SW 1271 (cell line): ENCODE results near the gene BCL2L13.
"Not testable (repeated sequence)": the region's sequence is repeated elsewhere in the genome, so short reads cannot be mapped to it uniquely, and the experiment has no call there.

Source experiments
- DNase-seq, 2 experiments: peaks; one replicate each; lab custom pipeline; 2025; lab: John Stamatoyannopoulos, UW

BCL2L13 gene

DNA sequence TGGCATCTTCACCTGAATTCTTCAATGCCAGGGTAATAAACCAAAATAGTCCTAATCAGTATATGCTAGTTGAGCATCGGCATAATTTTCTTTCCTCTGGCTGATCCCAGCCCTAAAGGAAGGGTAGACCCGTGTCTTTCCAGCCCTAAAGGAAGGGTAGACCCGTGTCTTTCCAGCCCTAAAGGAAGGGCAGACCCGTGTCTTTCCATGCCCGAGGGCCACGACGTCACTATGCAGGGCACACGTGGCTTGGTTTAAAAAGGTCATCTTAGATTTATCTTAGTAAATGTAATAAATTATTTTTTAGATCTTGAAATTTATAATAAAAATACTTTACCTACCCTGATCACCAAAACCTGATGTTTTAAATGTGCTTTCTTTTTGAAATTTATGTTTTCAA is 90.2 kb downstream of the BCL2L13 start:
- no peak for DNase-seq

DNA sequence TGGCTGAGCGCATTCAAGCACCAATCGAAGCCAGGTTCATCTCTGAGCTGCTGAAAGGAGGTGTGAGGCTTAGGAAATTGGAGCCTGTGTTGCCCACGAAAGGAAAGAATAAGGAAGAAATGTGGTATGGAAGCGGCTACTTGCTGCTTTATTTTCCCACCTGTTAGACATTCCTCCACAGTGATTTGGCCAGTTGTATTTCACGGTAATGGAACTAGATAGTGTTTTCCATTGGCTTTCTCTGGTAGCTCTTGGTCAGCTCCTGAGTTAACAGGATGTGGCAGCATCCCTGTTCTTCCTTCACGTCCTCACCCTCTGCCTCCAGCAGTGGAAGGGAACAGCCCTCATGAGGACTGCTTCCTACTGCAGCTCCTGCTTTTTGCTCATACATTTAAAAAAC is 91.0 kb downstream of the BCL2L13 start:
- no peak for DNase-seq

DNA sequence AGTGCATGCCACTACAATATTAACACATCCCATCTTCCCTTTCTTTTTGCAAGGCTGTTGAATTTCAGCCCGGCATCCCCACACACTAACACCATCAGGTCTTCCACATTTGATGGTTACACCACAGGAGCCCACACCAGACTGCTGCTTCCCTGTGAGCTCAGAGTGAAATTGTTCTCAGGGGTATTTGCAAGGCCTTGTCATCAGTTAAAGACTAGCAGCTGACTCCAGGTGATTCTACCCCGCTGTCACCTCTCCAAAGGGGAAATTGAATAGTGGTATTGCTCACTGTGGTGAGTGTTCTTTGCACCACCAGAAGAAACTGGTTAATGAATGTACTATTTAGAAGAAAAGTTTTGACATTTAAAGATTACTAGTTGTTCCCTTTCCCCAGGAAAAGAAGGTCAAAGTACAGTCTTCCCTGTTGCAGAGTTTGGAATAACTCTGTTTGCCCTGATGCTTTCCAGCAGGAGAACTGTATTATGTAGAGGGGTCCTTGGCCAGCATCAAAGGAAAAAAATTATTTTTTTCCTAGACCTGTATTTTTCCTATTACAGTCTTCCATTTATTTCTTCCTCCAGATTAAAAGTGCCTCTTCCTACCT is 93.8 kb downstream of the BCL2L13 start:
- DNase-seq = no peak

- DNase-seq = no peak
Measured at GRCh38 chr22:17733466-17733865, 94.9 kb downstream of the BCL2L13 start.

- DNase-seq = no peak
Measured at GRCh38 chr22:17734187-17734586, 95.6 kb downstream of the BCL2L13 start.

DNA sequence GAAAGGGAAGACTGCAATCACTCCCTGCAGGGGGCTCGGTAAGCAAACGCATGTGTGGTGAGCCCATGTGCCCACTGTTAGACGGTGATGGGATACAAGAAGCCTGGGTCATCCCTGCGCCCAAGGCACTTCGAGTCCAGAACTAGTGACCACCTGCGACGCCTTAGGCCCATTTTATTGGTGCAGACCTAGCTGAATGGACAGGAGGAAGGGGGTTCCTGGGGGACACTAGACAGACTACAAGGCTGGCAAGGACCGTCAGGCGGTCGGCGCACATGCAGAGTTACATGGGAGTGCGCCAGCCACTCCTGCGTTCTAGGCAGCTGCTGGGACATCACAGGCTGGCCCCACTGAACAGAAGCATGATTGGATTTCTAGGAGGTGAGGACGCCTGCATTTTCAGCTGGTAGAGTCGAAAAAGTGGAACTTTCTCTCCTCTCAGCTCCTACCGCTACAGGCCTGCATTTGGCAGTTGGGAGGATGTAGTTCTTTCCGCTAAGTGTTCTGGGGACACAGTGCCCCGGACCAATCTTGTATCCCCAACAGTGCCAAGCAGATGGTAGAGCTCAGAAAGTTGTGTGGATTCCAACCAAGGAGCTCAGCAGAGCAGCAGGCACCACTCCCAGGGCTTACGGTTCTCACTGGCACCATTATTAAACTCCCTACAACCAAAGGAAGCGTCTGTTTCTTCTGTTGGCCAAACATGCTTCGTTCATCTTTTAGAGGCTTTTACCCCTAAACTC is 100.0 kb downstream of the BCL2L13 start:
- DNase-seq = no peak

- DNase-seq = no peak
Measured at GRCh38 chr22:17739196-17739975, 100.8 kb downstream of the BCL2L13 start.

- DNase-seq = no peak
Measured at GRCh38 chr22:17741866-17742526, 103.4 kb downstream of the BCL2L13 start.

GRCh38 chr22:17742527-17742902 is 104.0 kb downstream of the BCL2L13 start:
- no peak for DNase-seq

DNA sequence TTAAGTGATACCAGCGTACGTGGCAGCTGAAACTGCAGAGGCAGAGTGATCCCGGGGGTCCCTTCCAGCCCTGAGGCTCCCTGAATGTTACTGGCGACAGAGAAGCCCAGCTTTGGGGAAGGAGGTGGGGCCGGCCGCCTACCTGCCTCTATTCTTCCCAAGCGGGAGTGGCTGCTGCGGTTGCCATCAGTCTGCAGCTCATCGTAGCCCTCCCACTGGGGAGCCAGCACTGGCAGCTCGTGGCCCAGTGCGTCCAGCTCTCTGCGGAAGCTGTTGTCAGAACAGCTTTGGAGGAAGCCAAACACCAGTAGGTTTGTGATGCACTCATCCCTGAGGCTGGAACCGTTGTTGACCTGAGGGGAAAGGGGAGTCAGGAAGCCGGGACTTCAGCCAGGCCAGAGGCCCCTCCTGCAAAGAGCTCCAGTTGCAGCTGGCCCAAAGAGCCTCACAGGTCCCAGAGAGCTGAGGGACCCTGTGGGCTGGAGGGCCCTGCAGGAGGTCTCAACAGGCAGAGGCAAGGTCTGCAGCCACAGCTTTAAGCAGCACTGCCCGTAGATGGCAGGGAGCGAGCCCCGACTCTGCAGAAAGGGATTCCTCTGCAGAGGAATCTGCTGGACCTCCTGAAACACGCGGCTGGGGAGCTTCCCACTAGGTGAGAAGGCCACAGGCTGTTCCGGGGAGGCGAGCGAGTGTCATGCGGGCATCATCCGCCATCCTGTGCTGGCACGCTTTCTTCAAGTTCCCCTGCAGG is 105.3 kb downstream of the BCL2L13 start:
- no peak for DNase-seq

- DNase-seq = no peak
Measured at GRCh38 chr22:17744430-17744829, 105.9 kb downstream of the BCL2L13 start.

- no peak for DNase-seq
Measured at GRCh38 chr22:17746916-17747315, 108.4 kb downstream of the BCL2L13 start.

- no peak for DNase-seq
Measured at GRCh38 chr22:17748555-17749353, 110.2 kb downstream of the BCL2L13 start.

GRCh38 chr22:17749605-17750395 is 111.2 kb downstream of the BCL2L13 start:
- no peak for DNase-seq

DNA sequence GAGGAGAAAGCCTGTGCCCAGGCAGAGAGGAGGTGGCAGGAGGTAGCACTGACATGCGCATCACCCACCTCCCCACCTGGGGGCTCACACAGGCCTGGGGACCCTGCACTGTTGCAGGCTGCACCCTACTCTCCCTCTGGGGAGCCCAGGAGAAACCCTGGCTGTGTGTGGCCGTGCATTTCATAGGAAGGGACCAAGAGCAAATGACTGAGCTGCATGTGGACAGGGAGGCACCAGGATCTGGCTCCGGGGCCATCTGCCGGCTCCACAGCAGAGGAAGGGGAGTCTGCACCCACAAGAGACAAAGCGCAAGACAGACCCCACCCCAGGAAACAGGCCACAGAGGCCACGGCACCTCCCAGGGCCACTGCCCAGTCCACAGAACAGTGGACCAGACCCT is 113.0 kb downstream of the BCL2L13 start:
- DNase-seq = no peak

GRCh38 chr22:17753401-17753989 is 114.9 kb downstream of the BCL2L13 start:
- no peak for DNase-seq

DNA sequence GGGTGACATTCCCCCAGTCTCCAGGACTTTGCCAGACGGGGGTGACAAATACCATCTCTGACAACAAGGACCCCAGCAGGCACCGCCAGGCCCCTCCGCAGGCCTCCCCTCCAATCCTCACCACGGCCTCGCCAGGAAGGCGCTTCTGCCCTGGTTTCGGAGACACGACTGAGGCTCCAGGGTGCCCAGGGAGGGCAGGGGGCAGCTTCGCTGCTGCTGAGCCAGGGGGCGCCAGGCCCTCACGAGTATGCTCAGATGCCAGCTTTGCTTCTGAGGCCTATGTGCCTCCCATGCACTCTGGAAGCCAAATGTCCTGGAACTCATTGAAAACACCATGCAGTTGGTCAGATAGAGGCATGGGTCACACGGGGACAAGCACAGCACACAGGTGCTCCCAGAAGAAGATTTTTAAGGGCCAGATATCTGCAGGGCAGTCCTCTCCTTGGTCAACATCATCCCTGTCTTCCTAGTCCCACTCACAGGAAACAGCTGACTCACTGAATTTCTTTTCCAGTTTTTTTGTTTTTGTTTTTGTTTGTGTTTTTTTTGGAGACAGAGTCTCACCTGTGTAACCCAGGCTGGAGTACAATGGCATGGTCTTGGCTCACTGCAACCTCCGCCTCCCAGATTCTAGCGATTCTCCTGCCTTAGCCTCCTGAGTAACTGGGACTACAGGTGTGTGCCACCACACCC is 115.8 kb downstream of the BCL2L13 start:
- DNase-seq = no peak

- no peak for DNase-seq
Measured at GRCh38 chr22:17761138-17761488, 122.6 kb downstream of the BCL2L13 start.

DNA sequence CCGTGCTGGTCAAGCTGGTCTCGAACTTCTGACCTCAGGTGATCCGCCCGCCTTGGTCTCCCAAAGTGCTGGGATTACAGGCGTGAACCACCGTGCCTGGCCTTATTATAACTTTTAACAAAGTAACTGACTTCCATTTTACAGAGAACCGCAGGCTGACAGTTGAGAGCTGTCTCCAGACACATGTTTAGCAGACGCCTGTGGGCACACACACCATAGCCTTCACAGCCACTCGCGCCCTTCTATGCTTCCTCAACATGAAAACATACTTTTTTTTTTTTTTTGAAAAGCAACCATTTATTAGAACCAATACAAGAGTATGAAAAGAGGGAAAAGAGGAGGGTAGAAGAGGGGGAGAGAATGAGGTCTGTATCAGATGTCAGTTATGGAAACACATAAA is 124.9 kb downstream of the BCL2L13 start:
- DNase-seq = not testable (repeated sequence)
